ENCODE data around the gene TMEM181. TPM values are rescaled to one million over a fixed set of nuclear protein-coding genes. Genes with fewer than 3 reads are reported as not detected.

Gene TMEM181
- total and polyA plus RNA-seq, 4 donors, result 6.4 to 15.6 (median 12.6) TPM

DNA sequence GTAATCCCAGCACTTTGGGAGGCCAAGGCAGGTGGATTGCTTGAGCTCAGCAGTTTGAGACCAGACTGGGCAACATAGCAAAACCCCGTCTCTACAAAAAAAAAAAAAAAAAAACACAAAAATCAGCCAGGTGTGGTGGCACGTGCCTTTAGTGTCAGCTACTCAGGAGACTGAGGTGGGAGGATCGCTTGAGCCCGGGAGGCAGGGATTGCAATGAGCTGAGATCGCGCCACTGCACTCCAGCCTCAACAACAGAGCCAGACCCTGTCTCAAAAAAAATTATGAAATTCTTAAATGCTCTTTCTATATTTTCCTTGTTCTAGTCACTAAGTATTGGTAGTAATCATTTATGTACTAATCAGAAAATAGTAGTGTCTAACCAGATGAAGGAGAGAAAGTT is 120.6 kb downstream of the TMEM181 start:
- DNase-seq (ENCODE audit: low spot score), result no peak
- Histone ChIP-seq H3K9ac (ENCODE audit: low read depth in 1 of 2, low read length in 2 of 2) (no peak overlapping the region), H3K9me3 (ENCODE audit: control insufficient read depth in 4 of 4, low read length in 3 of 4) (no peaks in the 10 kb centered on the region), H3K4me3 (ENCODE audit: low read depth in 1 of 3, low read length in 3 of 3) (no peak overlapping the region), H3K4me1 (ENCODE audit: control insufficient read depth in 4 of 4, insufficient read depth in 4 of 4, low read length in 3 of 4) (no peaks in the 10 kb centered on the region), H3K27ac (ENCODE audit: low read depth in 1 of 2, low read length in 2 of 2) (no peak overlapping the region), H3K36me3 (ENCODE audit: control insufficient read depth in 4 of 4, insufficient read depth in 3 of 4, low read depth in 1 of 4, low read length in 3 of 4) (no peaks in the 10 kb centered on the region), H3K27me3 (ENCODE audit: control insufficient read depth in 4 of 4, insufficient read depth in 4 of 4, low read length in 3 of 4) (no peaks in the 10 kb centered on the region)
- 97% methylated on average over 6 of the region's 6 CpGs for WGBS
- TF ChIP-seq YY1 (IDR thresholded peaks at IDR 0.05) (no peak), RXRA (IDR thresholded peaks at IDR 0.05) (no peak), HNF4G (IDR thresholded peaks at IDR 0.05) (no peak), TAF1 (conservative IDR thresholded peaks at IDR 0.05) (no peak), GABPA (IDR thresholded peaks at IDR 0.05 in 1 of 2, conservative IDR thresholded peaks at IDR 0.05 in 1 of 2) (no peak), NR2F2 (IDR thresholded peaks at IDR 0.05) (no peak), HNF4A (conservative IDR thresholded peaks at IDR 0.05) (no peak), MAX (IDR thresholded peaks at IDR 0.05) (no peak), JUND (IDR thresholded peaks at IDR 0.05) (no peak), FOXA1 (IDR thresholded peaks at IDR 0.05) (no peak), RAD21 (IDR thresholded peaks at IDR 0.05) (no peak), FOXA2 (IDR thresholded peaks at IDR 0.05) (no peak), ATF3 (IDR thresholded peaks at IDR 0.05) (no peak), SP1 (IDR thresholded peaks at IDR 0.05) (no peak)
- TF ChIP-seq, protein P1, sequence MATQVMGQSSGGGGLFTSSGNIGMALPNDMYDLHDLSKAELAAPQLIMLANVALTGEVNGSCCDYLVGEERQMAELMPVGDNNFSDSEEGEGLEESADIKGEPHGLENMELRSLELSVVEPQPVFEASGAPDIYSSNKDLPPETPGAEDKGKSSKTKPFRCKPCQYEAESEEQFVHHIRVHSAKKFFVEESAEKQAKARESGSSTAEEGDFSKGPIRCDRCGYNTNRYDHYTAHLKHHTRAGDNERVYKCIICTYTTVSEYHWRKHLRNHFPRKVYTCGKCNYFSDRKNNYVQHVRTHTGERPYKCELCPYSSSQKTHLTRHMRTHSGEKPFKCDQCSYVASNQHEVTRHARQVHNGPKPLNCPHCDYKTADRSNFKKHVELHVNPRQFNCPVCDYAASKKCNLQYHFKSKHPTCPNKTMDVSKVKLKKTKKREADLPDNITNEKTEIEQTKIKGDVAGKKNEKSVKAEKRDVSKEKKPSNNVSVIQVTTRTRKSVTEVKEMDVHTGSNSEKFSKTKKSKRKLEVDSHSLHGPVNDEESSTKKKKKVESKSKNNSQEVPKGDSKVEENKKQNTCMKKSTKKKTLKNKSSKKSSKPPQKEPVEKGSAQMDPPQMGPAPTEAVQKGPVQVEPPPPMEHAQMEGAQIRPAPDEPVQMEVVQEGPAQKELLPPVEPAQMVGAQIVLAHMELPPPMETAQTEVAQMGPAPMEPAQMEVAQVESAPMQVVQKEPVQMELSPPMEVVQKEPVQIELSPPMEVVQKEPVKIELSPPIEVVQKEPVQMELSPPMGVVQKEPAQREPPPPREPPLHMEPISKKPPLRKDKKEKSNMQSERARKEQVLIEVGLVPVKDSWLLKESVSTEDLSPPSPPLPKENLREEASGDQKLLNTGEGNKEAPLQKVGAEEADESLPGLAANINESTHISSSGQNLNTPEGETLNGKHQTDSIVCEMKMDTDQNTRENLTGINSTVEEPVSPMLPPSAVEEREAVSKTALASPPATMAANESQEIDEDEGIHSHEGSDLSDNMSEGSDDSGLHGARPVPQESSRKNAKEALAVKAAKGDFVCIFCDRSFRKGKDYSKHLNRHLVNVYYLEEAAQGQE (IDR thresholded peaks at IDR 0.05), result no peak
- TF ChIP-seq, protein P2, sequence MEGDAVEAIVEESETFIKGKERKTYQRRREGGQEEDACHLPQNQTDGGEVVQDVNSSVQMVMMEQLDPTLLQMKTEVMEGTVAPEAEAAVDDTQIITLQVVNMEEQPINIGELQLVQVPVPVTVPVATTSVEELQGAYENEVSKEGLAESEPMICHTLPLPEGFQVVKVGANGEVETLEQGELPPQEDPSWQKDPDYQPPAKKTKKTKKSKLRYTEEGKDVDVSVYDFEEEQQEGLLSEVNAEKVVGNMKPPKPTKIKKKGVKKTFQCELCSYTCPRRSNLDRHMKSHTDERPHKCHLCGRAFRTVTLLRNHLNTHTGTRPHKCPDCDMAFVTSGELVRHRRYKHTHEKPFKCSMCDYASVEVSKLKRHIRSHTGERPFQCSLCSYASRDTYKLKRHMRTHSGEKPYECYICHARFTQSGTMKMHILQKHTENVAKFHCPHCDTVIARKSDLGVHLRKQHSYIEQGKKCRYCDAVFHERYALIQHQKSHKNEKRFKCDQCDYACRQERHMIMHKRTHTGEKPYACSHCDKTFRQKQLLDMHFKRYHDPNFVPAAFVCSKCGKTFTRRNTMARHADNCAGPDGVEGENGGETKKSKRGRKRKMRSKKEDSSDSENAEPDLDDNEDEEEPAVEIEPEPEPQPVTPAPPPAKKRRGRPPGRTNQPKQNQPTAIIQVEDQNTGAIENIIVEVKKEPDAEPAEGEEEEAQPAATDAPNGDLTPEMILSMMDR (IDR thresholded peaks at IDR 0.05; ENCODE audit: low read depth, low read length, missing input control), result no peak

DNA sequence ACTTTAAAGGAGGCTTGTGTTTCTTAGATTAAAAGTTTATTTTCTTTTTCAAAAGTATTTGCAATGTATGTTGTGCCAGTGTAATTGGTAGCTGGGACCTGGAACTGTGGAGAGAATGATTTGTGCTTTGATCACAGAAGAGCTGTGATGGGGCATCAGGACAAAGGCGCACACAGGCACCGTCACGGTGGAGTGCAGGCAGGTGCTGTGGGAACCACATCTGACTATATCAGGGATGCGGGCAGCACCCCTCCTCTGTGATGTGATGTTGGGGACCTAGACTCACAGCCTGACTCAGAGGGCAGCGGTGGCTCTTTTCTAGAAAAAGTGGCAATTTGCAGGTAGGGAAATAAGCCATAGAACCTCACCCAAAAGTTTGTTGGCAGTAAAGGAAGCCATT is 124.4 kb downstream of the TMEM181 start:
- Histone ChIP-seq H3K27me3 (ENCODE audit: control insufficient read depth in 4 of 4, insufficient read depth in 4 of 4, low read length in 3 of 4) (no peaks in the 10 kb centered on the region), H3K36me3 (ENCODE audit: control insufficient read depth in 4 of 4, insufficient read depth in 3 of 4, low read depth in 1 of 4, low read length in 3 of 4) (no peaks in the 10 kb centered on the region), H3K4me3 (ENCODE audit: low read depth in 1 of 3, low read length in 3 of 3) (no peak overlapping the region), H3K9ac (ENCODE audit: low read depth in 1 of 2, low read length in 2 of 2) (no peak overlapping the region), H3K4me1 (ENCODE audit: control insufficient read depth in 4 of 4, insufficient read depth in 4 of 4, low read length in 3 of 4) (no peaks in the 10 kb centered on the region), H3K27ac (ENCODE audit: low read depth in 1 of 2, low read length in 2 of 2) (no peak overlapping the region), H3K9me3 (ENCODE audit: control insufficient read depth in 4 of 4, low read length in 3 of 4) (no peaks in the 10 kb centered on the region)
- 96% methylated on average over 5 of the region's 5 CpGs for WGBS
- no peak for DNase-seq (ENCODE audit: low spot score)
- TF ChIP-seq YY1 (IDR thresholded peaks at IDR 0.05), result no peak
- no peak for TF ChIP-seq RXRA (IDR thresholded peaks at IDR 0.05)
- TF ChIP-seq NR2F2 (IDR thresholded peaks at IDR 0.05), result no peak
- no peak for TF ChIP-seq EGR1 (IDR thresholded peaks at IDR 0.05; ENCODE audit: low read depth in 2 of 2)
- no peak for TF ChIP-seq MAX (IDR thresholded peaks at IDR 0.05)
- no peak for TF ChIP-seq SP1 (IDR thresholded peaks at IDR 0.05)
- no peak for TF ChIP-seq HNF4G (IDR thresholded peaks at IDR 0.05)
- TF ChIP-seq, protein P3, sequence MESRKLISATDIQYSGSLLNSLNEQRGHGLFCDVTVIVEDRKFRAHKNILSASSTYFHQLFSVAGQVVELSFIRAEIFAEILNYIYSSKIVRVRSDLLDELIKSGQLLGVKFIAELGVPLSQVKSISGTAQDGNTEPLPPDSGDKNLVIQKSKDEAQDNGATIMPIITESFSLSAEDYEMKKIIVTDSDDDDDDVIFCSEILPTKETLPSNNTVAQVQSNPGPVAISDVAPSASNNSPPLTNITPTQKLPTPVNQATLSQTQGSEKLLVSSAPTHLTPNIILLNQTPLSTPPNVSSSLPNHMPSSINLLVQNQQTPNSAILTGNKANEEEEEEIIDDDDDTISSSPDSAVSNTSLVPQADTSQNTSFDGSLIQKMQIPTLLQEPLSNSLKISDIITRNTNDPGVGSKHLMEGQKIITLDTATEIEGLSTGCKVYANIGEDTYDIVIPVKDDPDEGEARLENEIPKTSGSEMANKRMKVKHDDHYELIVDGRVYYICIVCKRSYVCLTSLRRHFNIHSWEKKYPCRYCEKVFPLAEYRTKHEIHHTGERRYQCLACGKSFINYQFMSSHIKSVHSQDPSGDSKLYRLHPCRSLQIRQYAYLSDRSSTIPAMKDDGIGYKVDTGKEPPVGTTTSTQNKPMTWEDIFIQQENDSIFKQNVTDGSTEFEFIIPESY (IDR thresholded peaks at IDR 0.05), result no peak

Data from liver (tissue), 9 donors.